C4-2B (cell line): ENCODE results near the gene SPIRE2.

Experiments
- CTCF ChIP-seq: fragments of 450-650 bp; conservative IDR thresholded peaks from 2 replicates; pipeline ENCODE4 v1.5.1; 2017; ENCODE audit warnings: mild to moderate bottlenecking
- ZFX ChIP-seq: fragments of 450-650 bp; IDR thresholded peaks from 2 replicates; pipeline ENCODE4 v1.6.1; 2017

DNA sequence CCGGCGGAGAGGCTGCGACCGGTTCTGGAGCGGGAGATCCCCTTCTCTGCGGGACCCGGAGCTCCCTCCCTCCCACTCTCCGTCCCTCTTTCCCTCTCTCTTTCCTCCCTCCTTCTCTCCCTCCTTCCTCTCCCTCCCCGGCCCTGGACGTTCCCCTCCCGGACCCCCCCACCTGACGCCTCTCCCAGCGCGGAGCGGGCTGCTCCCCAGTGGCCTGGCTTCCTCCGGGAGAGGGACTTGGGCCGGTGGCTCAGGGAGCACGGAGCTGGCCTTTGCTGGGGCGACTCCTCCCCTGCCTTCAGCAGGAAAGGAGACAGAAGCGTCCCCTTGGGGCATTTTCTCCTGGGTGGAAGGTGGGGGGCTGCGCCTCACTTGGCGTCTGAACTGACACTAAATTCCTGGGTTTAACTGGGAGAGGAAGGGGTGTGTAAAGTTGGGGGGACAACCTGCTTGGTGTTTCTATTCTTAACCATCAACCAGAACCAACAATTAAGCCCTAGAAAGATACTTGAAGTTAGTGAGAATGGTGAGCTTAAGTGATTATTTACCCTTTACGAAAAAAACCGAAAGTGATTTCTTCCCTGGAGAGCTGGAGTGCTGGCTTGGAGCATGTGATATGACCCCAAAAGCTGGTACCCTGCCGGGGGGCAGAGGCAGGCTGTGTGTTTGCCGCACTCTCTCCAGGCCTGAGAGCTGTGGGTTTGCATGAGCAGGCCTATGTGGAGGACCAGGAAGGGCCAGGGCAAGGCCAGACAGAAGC is 775 bp downstream of the SPIRE2 start:
- TF ChIP-seq CTCF: no peak
- TF ChIP-seq ZFX: no peak
